ENCODE measurements around the gene TARBP2. TPM values are rescaled to one million over a fixed set of nuclear protein-coding genes. Genes with fewer than 3 reads are reported as not detected.

TARBP2 gene
- total RNA-seq, 4 donors from 2014 or later = 16.0 to 27.1 (median 22.7) TPM

DNA sequence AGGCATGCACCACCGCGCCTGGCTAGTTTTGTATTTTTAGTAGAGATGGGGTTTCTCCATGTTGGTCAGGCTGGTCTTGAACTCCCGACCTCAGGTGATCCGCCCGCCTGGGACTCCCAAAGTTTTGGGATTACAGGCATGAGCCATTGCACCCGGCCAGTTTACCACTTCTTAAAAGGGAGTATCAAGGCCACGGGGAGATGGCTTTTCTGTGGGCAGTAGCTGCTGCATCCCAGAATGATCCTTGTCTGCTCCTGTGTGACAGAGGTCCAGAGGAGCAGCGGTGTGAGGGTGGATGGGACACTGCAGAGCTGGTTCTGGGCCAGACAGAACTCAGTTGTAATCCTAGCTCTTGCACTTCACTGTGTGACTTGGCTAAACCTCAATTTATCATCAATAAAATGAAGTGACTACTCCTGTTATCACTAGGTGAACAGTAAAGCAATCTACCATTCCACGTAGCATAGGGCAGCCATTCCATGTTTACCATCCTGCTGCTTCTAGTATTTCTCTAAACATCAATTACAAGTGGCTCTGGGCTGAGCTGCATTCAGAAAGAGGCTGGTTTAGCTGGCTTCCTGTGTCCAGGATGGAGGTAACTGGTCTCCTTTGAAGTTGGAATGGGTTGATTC, 9.2 kb downstream of the TARBP2 start:
- TF ChIP-seq, protein P1, sequence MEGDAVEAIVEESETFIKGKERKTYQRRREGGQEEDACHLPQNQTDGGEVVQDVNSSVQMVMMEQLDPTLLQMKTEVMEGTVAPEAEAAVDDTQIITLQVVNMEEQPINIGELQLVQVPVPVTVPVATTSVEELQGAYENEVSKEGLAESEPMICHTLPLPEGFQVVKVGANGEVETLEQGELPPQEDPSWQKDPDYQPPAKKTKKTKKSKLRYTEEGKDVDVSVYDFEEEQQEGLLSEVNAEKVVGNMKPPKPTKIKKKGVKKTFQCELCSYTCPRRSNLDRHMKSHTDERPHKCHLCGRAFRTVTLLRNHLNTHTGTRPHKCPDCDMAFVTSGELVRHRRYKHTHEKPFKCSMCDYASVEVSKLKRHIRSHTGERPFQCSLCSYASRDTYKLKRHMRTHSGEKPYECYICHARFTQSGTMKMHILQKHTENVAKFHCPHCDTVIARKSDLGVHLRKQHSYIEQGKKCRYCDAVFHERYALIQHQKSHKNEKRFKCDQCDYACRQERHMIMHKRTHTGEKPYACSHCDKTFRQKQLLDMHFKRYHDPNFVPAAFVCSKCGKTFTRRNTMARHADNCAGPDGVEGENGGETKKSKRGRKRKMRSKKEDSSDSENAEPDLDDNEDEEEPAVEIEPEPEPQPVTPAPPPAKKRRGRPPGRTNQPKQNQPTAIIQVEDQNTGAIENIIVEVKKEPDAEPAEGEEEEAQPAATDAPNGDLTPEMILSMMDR (IDR thresholded peaks at IDR 0.05; ENCODE audit: low read depth) = no peak

DNA sequence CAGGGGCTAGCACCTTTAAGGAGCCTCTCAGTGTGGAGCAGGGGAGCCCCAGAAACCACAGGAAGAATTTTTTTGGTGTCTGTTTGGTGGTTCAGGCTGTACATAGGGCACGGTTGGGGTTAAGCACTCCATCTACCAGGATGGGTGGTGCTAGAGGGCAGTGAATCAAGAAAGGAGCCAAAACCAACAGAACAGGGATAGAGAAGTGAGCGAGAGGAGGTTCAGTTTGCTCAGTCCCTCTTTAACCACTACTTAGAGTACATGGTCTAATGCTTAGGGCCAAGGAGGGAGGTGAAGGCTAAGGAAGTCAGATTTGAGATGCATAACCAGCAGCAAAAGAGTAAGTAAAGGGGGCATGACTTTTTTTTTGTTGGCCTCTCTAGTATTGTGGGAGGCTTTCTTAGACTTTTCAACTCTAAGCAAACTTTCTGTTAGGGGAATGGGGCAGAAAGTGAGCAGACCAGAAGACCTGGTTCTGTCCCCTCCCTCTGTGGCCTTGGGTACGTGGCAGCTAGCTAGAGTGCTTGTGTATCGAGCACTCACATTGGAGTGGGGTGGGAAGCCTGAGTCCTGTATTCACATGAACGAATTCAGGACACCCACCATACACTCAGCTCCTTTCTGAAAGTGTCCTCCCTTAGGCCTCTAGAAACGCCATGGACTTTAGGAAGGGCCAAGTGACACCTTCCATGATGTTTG, 12.8 kb downstream of the TARBP2 start:
- TF ChIP-seq, protein P1 (IDR thresholded peaks at IDR 0.05; ENCODE audit: low read depth) = no peak

DNA sequence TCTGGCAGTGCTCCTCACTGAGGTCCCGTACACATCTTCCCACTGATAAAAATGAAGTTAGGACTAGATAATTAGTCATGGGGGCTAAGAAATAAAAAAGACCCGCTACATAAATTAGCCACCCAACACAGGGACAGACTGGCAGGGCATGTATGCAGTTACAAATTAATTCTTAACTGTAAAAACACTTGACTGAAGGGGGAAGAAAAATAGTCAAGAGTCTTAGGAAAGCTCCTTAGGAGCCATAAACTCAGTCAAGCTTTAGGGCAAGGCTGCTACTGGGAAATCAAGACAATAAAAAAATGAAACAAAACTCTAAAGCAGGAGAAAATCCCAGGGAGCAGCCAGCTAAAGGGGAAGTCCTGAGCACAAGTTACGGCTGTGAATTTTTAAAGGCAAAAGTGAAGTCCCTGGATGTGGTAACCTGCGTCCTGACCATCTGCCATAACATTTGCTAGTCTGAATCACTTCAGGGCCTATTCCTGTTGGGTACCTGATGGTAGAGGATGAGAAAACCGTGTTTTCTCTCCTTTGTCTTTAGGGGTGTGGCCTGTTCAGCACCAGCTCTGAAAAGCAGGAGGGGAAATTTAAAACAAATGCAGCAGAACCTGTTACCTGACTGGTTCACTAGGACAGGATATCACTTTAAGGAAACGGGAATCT, 13.7 kb downstream of the TARBP2 start:
- TF ChIP-seq, protein P1 (IDR thresholded peaks at IDR 0.05; ENCODE audit: low read depth) = no peak

DNA sequence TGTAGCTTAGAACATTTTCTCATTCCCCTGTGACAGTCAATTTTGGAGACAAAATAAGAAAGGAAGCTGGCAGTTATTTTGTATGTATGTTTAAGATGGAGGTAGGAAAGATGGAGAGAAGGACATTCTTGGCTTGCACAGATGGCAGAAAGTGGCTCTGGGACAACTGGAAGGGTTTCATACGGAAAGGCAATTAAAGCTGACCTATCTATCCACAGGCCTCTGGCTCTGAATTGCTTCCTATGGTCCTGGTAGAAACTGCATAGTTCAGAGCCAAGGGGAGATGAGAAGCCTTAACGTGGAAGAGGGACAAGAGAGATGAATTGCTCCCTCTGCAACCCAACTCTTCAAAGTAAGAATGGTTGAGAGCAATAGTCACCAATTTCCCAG, 14.2 kb downstream of the TARBP2 start:
- TF ChIP-seq, protein P1 (IDR thresholded peaks at IDR 0.05; ENCODE audit: low read depth) = no peak

DNA sequence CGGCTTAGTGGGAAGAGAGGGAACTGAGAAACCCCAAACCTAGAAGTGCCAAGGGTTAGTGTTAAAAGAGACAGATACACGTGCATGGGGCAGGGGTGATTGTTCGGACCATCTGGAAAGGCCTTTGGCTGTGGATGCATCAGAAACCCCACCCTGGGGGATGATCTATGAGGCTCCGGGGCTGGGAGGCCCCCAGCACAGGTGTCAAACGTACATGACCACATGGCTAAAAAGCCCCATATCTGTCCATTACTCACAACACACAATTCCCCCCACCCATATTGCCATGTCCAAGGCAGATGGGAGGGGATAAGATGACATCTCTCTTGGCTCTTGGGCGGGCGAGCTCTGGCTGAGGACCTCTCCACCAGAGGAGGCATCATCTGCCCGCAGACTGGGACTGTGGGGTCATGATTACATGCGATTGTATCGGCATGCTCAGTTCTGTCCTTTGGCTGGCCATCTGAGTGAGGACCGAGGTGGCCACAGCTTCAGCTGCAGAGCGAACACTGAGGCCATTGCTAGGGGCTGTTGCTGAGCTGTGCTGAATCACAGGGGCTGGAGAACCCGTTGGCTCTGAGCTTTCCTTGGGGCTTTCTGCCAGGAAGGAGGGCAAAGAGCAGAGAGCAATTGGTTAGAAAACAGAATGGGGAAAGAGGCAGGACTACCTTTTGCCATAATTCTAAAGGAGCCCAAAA, 15.8 kb downstream of the TARBP2 start:
- TF ChIP-seq, protein P1 (IDR thresholded peaks at IDR 0.05; ENCODE audit: low read depth) = no peak

DNA sequence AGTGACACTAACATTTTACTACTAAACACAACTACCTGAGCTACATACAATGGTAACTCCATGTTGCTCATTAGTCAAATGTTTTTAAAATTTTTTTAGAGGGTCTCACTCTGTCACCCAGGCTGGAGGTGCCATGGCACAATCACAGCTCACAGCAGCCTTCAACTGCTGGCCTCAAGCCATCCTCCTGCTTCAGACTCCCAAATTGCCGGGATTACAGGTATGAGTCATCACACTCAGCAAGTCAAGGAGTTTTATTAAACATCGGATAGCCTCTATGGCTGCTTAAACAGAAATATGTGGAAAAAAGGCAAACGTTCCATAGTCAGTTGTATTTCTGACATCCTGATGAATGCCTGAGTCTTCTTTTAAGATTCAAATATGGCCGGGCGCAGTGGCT, 17.3 kb downstream of the TARBP2 start:
- TF ChIP-seq, protein P1 (IDR thresholded peaks at IDR 0.05; ENCODE audit: low read depth) = no peak

DNA sequence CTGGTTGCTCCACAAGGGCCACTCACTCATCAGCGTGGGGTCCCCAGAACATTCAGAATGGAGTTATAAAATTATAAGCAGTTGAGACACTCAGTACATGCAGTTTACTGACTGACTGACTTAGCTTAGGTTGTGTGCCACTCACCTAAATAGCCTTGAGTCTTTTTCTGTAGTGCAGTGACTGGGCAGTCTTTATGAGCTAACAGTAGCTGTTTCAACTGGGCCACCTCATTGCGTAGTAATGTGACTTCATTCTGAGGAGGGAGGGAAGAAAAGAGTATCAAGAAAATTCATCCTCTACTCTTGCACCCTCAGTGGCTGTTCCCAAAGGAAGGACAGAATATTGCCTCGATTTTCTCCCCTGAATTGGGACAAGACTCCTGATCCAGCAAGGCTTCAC, 22.0 kb downstream of the TARBP2 start:
- TF ChIP-seq, protein P1 (IDR thresholded peaks at IDR 0.05; ENCODE audit: low read depth) = no peak

All from subcutaneous adipose tissue (tissue), 4 donors.